KOPT-K1 (cell line): ENCODE measurements around the gene TBC1D2B.

Source experiments
- H3K27ac ChIP-seq: fragments of 200-600 bp; sonication (generic); 2 replicates; pipeline ENCODE4 v1.5.1; 2016; ENCODE audit warnings: antibody characterized with exemption, mild to moderate bottlenecking, low read depth, low read length; ENCODE audit not compliant: poor library complexity, severe bottlenecking
- H3K36me3 ChIP-seq: fragments of 200-600 bp; sonication (generic); 2 replicates; pipeline ENCODE4 v1.5.1; 2017; ENCODE audit warnings: antibody characterized with exemption, mild to moderate bottlenecking, low read length, moderate library complexity; ENCODE audit not compliant: insufficient read depth
- H3K9me3 ChIP-seq: fragments of 200-600 bp; sonication (generic); 2 replicates; pipeline ENCODE4 v1.5.1; 2017; ENCODE audit warnings: antibody characterized with exemption, low read length, mild to moderate bottlenecking; ENCODE audit not compliant: insufficient read depth, poor library complexity, severe bottlenecking

TBC1D2B gene

DNA sequence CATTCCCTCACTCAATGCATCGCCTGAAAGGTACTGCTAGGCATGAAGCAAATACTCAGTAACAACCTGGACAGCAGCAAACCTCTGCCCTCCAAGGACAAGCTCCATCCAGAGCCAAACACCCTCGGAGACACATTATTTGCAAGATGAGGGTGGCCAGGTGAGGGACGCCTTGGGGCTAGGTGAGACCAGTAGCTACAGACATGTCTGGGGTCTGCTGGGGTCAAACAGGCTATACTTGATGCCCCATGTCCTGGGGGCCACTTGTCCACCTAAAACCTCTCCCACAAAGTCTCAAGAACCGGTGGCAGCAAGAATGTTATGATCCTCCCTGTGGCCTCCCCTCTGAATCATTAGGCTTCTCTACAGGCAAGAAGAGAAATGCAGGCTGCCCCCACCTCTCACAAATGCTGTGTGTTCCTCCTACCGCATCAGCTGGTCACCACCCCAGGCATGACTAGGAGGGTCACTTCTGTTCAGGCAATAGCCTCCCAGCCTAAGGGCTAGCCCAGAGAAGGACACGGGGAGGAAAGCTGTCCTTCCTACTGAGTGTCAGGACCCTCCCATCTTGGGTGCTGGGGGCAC is 54.3 kb downstream of the TBC1D2B start:
- H3K27ac ChIP-seq: no peak overlapping the region
- peaks cover 81% of the 10 kb centered on the region for H3K36me3 ChIP-seq
- H3K9me3 ChIP-seq: no peaks in the 10 kb centered on the region

DNA sequence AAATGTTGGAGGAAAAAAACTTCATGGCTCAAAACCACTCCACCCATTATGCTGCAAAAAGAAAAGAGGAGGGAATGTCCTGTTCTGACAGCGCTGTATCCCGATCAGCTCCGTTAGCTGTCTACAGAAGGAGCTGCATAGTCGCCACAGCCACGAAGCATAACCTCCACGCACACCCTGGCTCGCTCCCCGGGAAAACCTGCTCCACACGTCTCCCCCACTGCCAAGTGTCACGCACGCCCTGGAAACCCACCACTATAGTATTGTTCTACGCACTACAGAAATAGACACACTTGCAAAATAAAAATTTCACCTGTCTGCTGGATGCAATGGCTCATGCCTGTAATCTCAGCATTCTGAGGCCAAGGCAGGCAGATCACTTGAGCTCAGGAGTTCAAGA is 55.8 kb downstream of the TBC1D2B start:
- Histone ChIP-seq H3K36me3 (peaks cover 80% of the 10 kb centered on the region), H3K27ac (no peak overlapping the region), H3K9me3 (no peaks in the 10 kb centered on the region)

DNA sequence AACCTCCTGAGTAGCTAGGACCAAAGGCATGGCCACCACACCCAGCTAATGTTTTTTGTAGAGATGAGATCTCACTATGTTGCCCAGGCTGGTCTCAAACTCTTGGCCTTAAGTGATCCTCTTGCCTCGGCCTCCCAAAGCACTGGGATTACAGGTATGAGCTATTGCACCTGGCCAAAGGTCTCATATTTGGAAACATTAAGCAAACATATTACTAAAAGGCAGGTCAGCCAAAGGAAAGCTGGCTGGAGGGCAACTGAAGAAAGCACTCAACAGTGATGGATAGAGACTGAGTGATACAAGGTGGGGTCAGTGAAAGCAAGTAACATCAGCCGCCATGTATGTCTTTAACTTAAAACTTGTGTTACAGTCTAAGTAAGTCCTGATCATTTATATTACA is 57.5 kb downstream of the TBC1D2B start:
- Histone ChIP-seq H3K36me3 (peaks cover 81% of the 10 kb centered on the region), H3K9me3 (no peaks in the 10 kb centered on the region), H3K27ac (no peak overlapping the region)

DNA sequence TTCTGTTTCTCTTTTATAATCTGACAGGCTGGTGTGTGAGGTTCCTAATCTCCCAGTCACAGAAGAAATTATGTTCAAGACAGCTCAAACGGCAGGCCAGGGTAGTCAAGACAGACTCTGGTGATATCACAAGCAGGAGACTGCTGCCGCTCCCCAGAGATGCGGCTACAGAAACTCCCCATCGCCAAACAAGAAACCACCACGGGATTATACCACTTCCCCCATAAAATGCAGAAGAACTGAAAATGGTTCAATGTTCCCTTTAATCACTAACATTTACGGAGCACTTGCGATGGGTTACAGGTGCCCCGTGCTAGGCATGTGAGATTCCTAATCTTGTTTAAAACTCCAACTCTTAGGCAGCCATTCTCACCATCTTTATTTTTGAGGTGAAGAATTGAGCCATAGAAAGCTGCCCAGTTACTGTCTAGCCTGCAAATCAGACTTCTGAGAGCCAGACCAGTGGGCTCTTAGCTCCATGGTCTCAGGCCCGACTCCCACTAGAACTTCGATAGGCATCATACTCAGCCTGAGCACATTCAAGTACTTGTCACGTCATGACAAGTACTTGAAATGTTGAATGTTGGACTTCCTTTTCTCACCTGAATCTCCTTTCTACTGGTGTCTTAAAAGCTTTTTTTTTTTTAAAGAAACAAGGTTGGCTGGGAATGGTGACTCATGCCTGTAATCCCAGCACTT is 58.4 kb downstream of the TBC1D2B start:
- peaks cover 80% of the 10 kb centered on the region for H3K36me3 ChIP-seq
- H3K9me3 ChIP-seq: no peaks in the 10 kb centered on the region
- peak overlapping the region; percentile 19 for H3K27ac ChIP-seq

DNA sequence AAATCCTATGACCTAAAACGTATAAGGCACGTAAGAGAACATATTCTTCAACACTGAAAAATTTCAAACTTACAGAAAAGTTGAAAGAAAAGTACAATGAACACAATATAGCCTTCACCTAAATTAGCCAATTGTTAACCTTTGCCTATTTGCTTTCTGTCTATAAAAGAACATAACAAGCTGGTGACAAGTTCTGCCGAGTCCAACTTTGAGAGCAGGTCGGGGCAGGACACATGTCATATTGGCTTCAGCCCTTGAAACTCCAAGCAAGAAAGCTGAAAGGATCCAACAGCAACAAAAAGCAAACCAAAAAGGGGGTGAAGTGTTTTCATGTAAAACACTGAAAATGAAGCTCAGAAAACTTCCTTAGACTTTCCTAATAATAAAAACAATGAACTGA is 59.1 kb downstream of the TBC1D2B start:
- Histone ChIP-seq H3K36me3 (peaks cover 80% of the 10 kb centered on the region), H3K9me3 (no peaks in the 10 kb centered on the region), H3K27ac (peak overlapping the region; percentile 19)

DNA sequence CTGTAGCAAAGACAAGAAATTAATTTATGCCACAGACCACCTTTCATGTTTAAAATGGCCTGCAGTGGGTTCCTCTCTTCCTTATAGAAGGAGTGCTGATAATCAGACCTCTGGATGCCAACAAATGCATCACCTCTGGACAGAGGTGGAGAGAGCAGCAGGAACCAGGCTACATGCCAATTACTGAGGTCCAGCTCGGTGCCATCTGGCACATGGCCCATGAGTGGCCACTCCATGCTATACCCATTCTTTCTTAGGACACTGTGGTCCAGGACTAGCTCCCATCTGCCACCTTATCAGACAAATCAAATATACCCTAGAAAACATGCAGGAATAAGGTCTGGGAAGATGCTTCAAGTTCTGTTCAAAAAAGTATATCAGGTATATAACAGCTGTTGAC is 60.7 kb downstream of the TBC1D2B start:
- no peak overlapping the region for H3K27ac ChIP-seq
- H3K36me3 ChIP-seq: peaks cover 80% of the 10 kb centered on the region
- H3K9me3 ChIP-seq: no peaks in the 10 kb centered on the region

DNA sequence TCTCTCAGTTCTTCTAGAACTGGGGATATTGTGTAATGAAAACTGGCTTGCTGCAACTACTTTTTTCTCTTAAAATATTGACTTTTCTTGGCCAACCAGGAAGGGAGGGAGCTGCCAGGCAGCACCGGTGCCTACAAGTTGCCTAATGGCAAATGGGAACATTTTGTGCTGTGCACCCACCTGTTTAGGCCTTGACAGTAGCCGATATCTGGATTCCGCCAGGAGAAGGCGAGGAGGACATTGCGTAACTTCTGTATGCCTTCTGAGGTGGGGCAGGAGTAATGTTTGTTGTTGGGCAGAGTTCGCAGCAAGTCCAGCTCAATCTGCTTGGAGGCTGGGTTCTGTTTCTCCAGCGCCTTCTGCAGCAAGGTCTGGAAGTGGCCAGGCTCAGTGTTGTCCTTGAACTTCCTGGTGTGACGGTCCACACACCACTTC is 64.9 kb downstream of the TBC1D2B start:
- Histone ChIP-seq H3K36me3 (peaks cover 97% of the 10 kb centered on the region), H3K9me3 (no peaks in the 10 kb centered on the region), H3K27ac (no peak overlapping the region)

DNA sequence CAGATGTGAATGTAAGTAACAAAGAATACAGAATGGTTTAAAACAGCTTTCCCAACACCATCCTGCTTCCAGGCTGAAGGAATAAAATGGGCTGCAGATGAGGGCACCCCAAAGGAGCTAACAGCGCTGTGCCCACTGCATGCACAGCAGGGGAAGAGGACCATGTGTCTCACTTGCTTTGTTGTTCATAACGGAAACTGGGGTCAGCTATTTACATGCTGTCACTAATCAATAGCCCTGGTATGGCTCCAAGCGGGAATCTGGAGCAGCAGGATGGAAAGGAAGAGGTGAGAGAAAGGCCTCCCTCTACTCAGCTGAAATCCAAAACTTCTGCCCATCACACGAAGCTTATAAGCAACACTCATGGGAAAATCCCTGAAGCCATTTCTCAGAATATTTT is 67.4 kb downstream of the TBC1D2B start:
- peaks cover 98% of the 10 kb centered on the region for H3K36me3 ChIP-seq
- no peak overlapping the region for H3K27ac ChIP-seq
- H3K9me3 ChIP-seq: no peaks in the 10 kb centered on the region

DNA sequence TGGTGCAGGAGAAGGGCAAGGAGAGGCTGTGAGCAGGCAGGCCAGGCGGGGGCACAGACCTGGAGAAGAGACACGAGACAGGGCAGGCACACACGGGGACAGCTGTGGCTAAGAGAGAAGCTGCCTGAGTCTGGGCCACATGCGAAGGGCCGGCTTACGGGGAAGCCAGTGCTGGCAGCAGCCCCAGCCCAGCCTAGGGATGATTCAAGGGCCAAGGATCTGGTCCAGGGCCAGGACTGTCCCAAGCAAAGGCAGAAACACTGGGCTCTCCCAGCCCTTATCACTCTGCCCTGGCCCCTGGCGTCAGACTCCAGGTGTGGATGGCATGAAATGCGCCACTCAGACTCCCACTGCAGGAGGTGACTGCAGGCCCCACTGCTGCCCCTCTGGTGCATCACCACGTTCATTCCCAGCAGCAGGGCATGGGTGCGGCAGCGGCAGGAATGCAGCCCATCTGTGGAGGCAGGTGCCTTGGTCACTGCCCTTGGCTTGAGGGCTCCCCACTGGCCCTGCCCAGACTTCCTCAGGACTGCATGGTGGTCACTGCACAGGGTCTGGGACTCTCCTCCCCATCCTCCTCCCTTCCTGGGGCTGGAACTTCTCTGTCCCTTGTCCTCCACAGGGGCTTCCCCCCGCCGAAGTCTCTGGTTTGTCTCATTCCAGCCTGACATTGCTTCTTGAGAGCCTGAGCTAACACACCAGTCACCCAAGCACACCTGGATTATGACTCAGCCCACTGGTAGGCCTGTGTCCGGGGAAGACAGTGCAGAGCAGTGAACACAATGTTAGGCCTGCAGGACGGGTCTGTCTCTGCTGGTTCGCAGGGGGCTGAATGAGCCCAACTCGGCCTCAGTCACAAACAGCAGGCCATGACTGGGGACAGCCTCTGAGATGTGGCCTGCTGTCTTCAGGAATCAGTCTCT is 69.3 kb downstream of the TBC1D2B start:
- H3K9me3 ChIP-seq: no peaks in the 10 kb centered on the region
- no peak overlapping the region for H3K27ac ChIP-seq
- H3K36me3 ChIP-seq: peaks cover 99% of the 10 kb centered on the region

DNA sequence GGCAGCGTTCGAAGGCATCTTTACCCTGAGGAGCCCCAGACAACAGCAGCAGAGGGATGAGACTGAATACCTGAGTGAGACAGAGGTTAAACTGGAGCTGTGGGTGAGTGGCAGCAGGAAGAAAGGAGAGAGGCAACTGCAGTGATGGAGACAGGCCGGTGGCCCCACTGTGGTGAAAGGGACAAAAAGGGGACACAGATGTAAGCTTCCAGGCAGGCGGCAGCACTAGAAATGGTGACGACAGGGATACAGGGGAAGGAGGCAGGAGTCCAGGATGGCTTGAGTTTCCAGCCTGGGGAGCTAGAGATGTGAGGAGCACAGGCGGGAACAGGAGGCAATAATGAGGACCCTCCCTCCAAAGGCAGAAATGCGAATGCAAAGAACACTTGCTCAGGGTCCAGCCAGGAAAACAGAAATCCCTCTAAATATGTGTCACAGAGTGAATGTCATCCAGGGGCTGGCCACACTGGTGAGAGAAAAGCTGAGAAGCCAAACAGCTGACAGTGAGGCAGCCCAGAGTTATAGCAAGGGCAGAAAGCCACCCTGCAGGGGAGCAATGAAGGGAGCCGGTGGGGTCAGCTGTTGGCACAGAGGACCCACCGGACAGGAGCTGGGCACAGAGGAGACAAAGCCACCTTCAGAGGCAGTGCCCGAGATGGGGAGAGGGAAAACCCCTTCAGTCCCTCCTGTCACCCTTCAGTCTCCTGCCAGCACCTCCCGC is 70.1 kb downstream of the TBC1D2B start:
- H3K27ac ChIP-seq: no peak overlapping the region
- H3K9me3 ChIP-seq: no peaks in the 10 kb centered on the region
- peaks cover 99% of the 10 kb centered on the region for H3K36me3 ChIP-seq

DNA sequence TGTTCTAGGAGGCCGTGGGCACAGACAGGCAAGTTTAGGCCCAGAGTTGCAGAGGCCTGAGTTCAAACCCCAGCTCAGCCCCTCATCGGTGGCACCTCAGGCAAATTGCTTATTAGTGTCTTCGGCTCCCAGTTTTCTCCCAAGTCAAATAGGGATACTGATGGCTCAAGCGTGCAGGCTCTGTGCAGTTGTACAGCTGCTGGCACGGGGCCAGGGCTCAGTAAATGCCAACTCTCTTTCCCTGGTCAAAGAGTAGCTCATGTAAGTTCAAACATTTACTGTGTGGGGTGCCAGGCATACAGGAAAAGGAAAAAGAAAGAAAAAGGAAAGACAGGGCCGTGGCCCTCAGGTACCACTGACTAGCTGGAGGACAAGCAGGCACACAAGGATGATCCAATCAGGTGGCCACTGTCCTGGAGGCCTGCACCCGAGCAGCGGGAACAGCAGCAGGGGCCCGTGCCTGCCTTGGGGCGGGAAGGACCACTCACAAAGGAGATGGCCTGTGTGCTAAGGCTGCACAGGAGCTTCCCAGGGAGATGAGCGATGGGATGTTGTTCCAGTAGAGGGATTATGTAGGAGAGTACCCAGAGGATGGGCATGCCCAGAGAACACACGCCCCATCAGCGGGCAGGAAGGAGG is 70.8 kb downstream of the TBC1D2B start:
- Histone ChIP-seq H3K9me3 (no peaks in the 10 kb centered on the region), H3K36me3 (peaks cover 99% of the 10 kb centered on the region), H3K27ac (no peak overlapping the region)

DNA sequence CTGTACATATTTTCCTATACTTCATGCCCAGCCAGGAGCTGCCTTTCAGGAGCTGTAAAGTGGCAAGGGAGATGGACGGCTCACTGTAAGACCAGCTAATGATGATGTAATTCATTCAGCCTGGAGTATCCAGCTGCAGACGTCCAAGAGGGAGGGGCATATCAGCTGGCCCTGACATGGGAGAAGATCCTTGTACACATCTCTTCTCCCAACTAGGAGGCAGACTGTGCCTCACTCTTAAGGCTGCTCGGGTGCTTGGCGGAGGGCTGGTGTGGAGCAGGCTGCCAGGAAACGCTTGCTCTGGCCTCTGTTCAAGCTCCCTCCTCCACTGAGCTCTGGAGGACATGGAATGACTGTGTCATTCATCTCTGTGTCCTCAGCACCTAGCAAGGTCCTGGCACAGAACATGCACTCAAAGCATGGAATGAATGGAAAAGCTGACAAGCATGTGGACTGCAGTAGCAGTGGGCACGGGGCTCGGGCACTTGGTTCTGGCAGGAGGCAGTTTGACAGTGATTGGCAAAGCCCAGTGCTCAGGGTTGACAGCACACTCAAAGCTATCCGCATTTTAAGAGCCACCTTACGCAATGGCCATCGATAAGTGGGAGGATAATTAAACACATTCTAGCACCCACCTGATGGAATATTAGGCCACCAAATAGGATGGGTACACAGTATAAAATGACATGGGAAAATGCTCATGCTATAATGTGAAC is 72.4 kb downstream of the TBC1D2B start:
- Histone ChIP-seq H3K36me3 (peaks cover 99% of the 10 kb centered on the region), H3K27ac (peak overlapping the region; percentile 5), H3K9me3 (no peaks in the 10 kb centered on the region)

DNA sequence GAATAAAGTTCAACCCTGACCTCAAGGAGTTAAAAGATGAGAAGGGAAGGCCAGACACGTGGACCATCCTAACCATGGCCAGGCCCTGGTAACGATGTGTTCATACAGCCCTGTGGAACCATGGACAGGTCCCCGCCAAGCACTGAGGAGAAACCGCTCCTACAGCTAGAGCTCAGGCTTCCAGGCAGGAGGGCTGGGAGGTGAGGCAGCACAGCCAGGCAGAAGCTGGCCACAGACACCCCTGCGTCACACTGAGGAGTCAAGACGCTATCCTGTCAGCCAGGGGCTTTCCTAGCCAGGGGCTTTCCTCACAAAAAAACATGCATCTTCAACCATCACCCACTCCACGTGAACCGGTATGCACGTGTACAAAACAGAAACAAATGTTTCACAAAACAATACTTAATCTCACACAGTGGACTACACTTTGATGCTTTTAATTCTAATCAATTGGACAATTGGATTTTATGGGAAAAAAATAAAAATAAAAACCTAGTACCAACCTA is 73.2 kb downstream of the TBC1D2B start:
- no peak overlapping the region for H3K27ac ChIP-seq
- H3K9me3 ChIP-seq: no peaks in the 10 kb centered on the region
- peaks cover 99% of the 10 kb centered on the region for H3K36me3 ChIP-seq

DNA sequence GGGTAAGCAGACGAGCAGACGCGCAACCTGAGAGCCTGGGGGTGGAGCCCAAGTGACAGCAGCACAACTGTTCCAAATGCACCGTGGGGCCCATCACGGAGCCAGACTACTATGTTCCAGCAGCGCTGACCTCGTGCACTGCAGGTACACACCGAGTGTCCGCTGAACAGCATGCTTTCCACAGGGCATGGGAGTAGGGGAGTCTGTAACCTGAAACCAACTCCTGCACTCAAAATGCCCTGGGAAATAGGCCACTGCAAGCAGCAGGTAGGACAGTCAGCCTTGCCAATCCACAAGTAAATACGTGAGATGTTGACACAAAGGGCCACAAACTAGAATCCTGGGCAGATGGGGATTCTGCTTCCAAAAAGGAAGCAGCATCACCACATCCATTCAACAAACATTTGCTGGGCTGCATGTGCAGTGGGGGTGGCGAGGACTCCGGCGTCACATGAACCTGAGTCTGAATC is 73.9 kb downstream of the TBC1D2B start:
- H3K9me3 ChIP-seq: no peaks in the 10 kb centered on the region
- H3K36me3 ChIP-seq: peaks cover 99% of the 10 kb centered on the region
- H3K27ac ChIP-seq: no peak overlapping the region
